Esophagus muscularis mucosa (tissue), 4 donors: Measurements from ENCODE around the gene COL4A6.

ENCODE experiments used
- CTCF ChIP-seq, 3 experiments: fragments of 200-600 bp in 2 of 3; fragments of 450-650 bp in 1 of 3; sonication (generic) in 2 of 3; IDR thresholded peaks; one replicate each; pipeline ENCODE4 v1.5.1; 2017 to 2019; ENCODE audit warnings: antibody characterized with exemption in 3 of 3, mild to moderate bottlenecking in 2 of 3, moderate library complexity in 1 of 3
- EP300 ChIP-seq: sonication (generic); formaldehyde crosslinking; IDR thresholded peaks from one replicate; pipeline ENCODE4 v1.6.1; 2017; ENCODE audit warnings: antibody characterized with exemption
- POLR2A ChIP-seq: fragments of 450-650 bp; IDR thresholded peaks from one replicate; pipeline ENCODE4 v1.6.1; 2017; ENCODE audit warnings: antibody characterized with exemption, moderate library complexity, mild to moderate bottlenecking, low read depth
- POLR2AphosphoS5 ChIP-seq, 2 donors: sonication (generic); formaldehyde crosslinking; IDR thresholded peaks; one replicate each; pipeline ENCODE4 v1.6.1; 2017; ENCODE audit warnings: antibody characterized with exemption in 2 of 2

GRCh38 chrX:108285356-108285755 lies 152.9 kb downstream of the COL4A6 start:
- TF ChIP-seq CTCF (IDR thresholded peaks at IDR 0.05), result no peak
- TF ChIP-seq POLR2A, result no peak
- no peak for TF ChIP-seq POLR2AphosphoS5 (IDR thresholded peaks at IDR 0.05)
- TF ChIP-seq EP300, result no peak
